DOHH2 (cell line): Measurements from ENCODE around the gene STX8.

Experiments
- H3F3A ChIP-seq: fragments of 200-600 bp; sonication (generic), shearing (Covaris generic); 2 replicates; pipeline ENCODE4 v1.6.0; 2016; ENCODE audit warnings: antibody characterized with exemption, mild to moderate bottlenecking; ENCODE audit not compliant: control insufficient read depth, insufficient read depth
- H3K27ac ChIP-seq: fragments of 200-600 bp; sonication (generic); 2 replicates; pipeline ENCODE4 v1.5.1; 2014; ENCODE audit warnings: low read depth, mild to moderate bottlenecking, low read length, moderate library complexity
- H3K27me3 ChIP-seq: fragments of 200-600 bp; sonication (generic); 2 replicates; pipeline ENCODE4 v1.6.1; 2014; ENCODE audit warnings: mild to moderate bottlenecking, low read length, mixed read lengths; ENCODE audit not compliant: control insufficient read depth
- H3K36me3 ChIP-seq: fragments of 200-600 bp; sonication (generic); 2 replicates; pipeline ENCODE4 v1.6.1; 2014; ENCODE audit warnings: mild to moderate bottlenecking, low read length, moderate library complexity, mixed read lengths; ENCODE audit not compliant: control insufficient read depth
- H3K4me1 ChIP-seq: fragments of 200-600 bp; sonication (generic); 2 replicates; pipeline ENCODE4 v1.6.1; 2014; ENCODE audit warnings: mild to moderate bottlenecking, low read length, mixed read lengths; ENCODE audit not compliant: control insufficient read depth
- H3K4me2 ChIP-seq: fragments of 200-600 bp; sonication (generic); 2 replicates; pipeline ENCODE4 v1.6.0; 2014; ENCODE audit warnings: mild to moderate bottlenecking, low read length, moderate library complexity
- H3K4me3 ChIP-seq: fragments of 200-600 bp; sonication (generic); 2 replicates; pipeline ENCODE4 v1.5.1; 2014; ENCODE audit warnings: mild to moderate bottlenecking, low read length, mixed read lengths
- H3K79me2 ChIP-seq: fragments of 200-600 bp; sonication (generic); 2 replicates; pipeline ENCODE4 v1.6.1; 2014; ENCODE audit warnings: mild to moderate bottlenecking, low read length, mixed read lengths; ENCODE audit not compliant: control insufficient read depth
- H3K9me2 ChIP-seq: fragments of 200-600 bp; sonication (generic); replicated peaks from 2 replicates; pipeline ENCODE4 v1.6.1; 2014; ENCODE audit warnings: mild to moderate bottlenecking, low read length, mixed read lengths; ENCODE audit not compliant: control insufficient read depth
- H3K9me3 ChIP-seq: fragments of 200-600 bp; sonication (generic); 2 replicates; pipeline ENCODE4 v1.6.1; 2014; ENCODE audit warnings: antibody characterized with exemption, low read length, mixed read lengths; ENCODE audit not compliant: control insufficient read depth, insufficient read depth
- H4K20me1 ChIP-seq: fragments of 200-600 bp; sonication (generic); 2 replicates; pipeline ENCODE4 v1.6.0; 2014; ENCODE audit warnings: low read depth, mild to moderate bottlenecking, antibody characterized with exemption, low read length, moderate library complexity; ENCODE audit not compliant: control insufficient read depth, insufficient read depth
- EZH2phosphoT487 ChIP-seq: fragments of 200-600 bp; sonication (generic); IDR thresholded peaks from 2 replicates; pipeline ENCODE4 v1.6.1; 2017; ENCODE audit warnings: borderline replicate concordance, mild to moderate bottlenecking, antibody characterized with exemption, low read length, moderate library complexity, mixed read lengths
- TF ChIP-seq, protein P1 (sequence below): fragments of 200-600 bp; sonication (generic); IDR thresholded peaks from one replicate; pipeline ENCODE4 v1.5.1; 2014; ENCODE audit warnings: antibody characterized with exemption, mild to moderate bottlenecking, low read depth, low read length; ENCODE audit not compliant: poor library complexity, severe bottlenecking

The STX8 gene

DNA sequence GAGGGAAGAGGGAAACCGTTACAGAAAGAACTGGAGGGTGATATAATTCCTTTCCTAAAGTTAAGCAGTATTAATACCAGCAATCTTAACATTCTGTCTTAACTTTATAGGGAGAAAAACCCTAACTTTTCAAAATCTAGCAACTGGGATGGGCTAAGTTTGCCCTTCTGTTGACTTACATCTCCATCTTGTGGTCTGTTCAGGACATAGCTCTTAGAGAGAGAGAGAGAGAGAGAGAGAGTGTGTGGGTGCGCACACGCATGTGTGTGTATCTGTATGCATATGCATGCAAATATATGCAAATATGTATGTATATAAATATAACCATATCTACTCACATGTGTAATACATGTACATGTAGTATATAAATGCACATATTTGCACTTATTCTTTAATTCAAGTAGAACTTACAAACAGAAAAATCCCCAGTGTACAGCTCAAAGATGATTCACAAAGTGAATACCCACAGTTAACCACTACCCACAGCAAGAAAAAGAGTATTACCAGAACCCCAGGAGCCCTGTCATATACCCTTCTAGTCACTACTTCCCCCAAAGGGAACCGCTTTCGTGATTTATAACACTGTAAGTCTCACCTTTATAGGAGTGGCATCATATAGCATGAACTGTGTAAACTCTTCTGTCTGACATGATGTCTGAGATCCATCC is 46.5 kb downstream of the STX8 start:
- Histone ChIP-seq H4K20me1 (no peaks in the 10 kb centered on the region), H3K79me2 (no peaks in the 10 kb centered on the region), H3K4me3 (no peak overlapping the region), H3K4me2 (no peak overlapping the region), H3K27ac (no peak overlapping the region), H3K36me3 (no peaks in the 10 kb centered on the region), H3K4me1 (no peaks in the 10 kb centered on the region), H3K9me3 (no peaks in the 10 kb centered on the region), H3F3A (no peaks in the 10 kb centered on the region), H3K9me2 (no peaks in the 10 kb centered on the region), H3K27me3 (no peaks in the 10 kb centered on the region)
- no peak for TF ChIP-seq EZH2phosphoT487
- TF ChIP-seq, protein P1, sequence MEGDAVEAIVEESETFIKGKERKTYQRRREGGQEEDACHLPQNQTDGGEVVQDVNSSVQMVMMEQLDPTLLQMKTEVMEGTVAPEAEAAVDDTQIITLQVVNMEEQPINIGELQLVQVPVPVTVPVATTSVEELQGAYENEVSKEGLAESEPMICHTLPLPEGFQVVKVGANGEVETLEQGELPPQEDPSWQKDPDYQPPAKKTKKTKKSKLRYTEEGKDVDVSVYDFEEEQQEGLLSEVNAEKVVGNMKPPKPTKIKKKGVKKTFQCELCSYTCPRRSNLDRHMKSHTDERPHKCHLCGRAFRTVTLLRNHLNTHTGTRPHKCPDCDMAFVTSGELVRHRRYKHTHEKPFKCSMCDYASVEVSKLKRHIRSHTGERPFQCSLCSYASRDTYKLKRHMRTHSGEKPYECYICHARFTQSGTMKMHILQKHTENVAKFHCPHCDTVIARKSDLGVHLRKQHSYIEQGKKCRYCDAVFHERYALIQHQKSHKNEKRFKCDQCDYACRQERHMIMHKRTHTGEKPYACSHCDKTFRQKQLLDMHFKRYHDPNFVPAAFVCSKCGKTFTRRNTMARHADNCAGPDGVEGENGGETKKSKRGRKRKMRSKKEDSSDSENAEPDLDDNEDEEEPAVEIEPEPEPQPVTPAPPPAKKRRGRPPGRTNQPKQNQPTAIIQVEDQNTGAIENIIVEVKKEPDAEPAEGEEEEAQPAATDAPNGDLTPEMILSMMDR, result peak; percentile 40

- Histone ChIP-seq H3K27me3 (no peaks in the 10 kb centered on the region), H3F3A (no peaks in the 10 kb centered on the region), H3K9me2 (no peaks in the 10 kb centered on the region), H3K4me2 (no peak overlapping the region), H3K9me3 (no peaks in the 10 kb centered on the region), H3K27ac (no peak overlapping the region), H3K79me2 (no peaks in the 10 kb centered on the region), H3K4me1 (no peaks in the 10 kb centered on the region), H3K4me3 (no peak overlapping the region), H4K20me1 (no peaks in the 10 kb centered on the region), H3K36me3 (no peaks in the 10 kb centered on the region)
- TF ChIP-seq EZH2phosphoT487, result no peak
- TF ChIP-seq, protein P1, result no peak
Observed at GRCh38 chr17:9527788-9528187, 47.8 kb downstream of the STX8 start.

GRCh38 chr17:9522074-9522473 is 53.5 kb downstream of the STX8 start:
- TF ChIP-seq, protein P1, result peak; percentile 23
- no peak for TF ChIP-seq EZH2phosphoT487
- no peak overlapping the region for H3K4me3 ChIP-seq
- H3K4me2 ChIP-seq, result no peak overlapping the region
- no peaks in the 10 kb centered on the region for H3K27me3 ChIP-seq
- H3K9me2 ChIP-seq, result no peaks in the 10 kb centered on the region
- H4K20me1 ChIP-seq, result no peaks in the 10 kb centered on the region; the same call in 1 of the 2 replicates
- H3K27ac ChIP-seq, result no peak overlapping the region
- no peaks in the 10 kb centered on the region for H3K9me3 ChIP-seq
- no peaks in the 10 kb centered on the region for H3K4me1 ChIP-seq
- H3K36me3 ChIP-seq, result no peaks in the 10 kb centered on the region
- no peaks in the 10 kb centered on the region for H3F3A ChIP-seq
- no peaks in the 10 kb centered on the region for H3K79me2 ChIP-seq
